GM23338 (cell line): ENCODE measurements around the gene MEF2A. TPM values are rescaled to one million over a fixed set of nuclear protein-coding genes. Genes with fewer than 3 reads are reported as not detected.

ENCODE experiments used
- ATAC-seq: fragments of 200-7000 bp; cut with Tn5 transposase; 3 replicates; pipeline ENCODE4 v1.9.1; 2020
- DNase-seq: peaks from one replicate; pipeline ENCODE4 v3.0.0-alpha.2; 2015; ENCODE audit warnings: low spot score
- H2AFZ ChIP-seq: fragments of 200-600 bp; sonication (generic); 2 replicates; pipeline ENCODE4 v1.8.0; 2016; ENCODE audit warnings: antibody characterized with exemption, mild to moderate bottlenecking, moderate library complexity
- H3F3A ChIP-seq: fragments of 200-600 bp; sonication (generic); replicated peaks from 2 replicates; pipeline ENCODE4 v1.8.0; 2017; ENCODE audit warnings: antibody characterized with exemption, mixed run types, low read depth
- H3K27ac ChIP-seq: fragments of 200-600 bp; sonication (generic); 2 replicates; pipeline ENCODE4 v1.6.1; 2016; ENCODE audit warnings: low read depth
- H3K27me3 ChIP-seq: fragments of 200-600 bp; sonication (generic); 2 replicates; pipeline ENCODE4 v1.8.0; 2016; ENCODE audit warnings: mild to moderate bottlenecking, mixed run types, moderate library complexity; ENCODE audit not compliant: insufficient read depth
- H3K36me3 ChIP-seq: fragments of 200-600 bp; sonication (generic); 2 replicates; pipeline ENCODE4 v1.8.0; 2016; ENCODE audit warnings: mild to moderate bottlenecking; ENCODE audit not compliant: insufficient read depth
- H3K4me1 ChIP-seq: fragments of 200-600 bp; sonication (generic); 2 replicates; pipeline ENCODE4 v1.8.0; 2016; ENCODE audit warnings: mild to moderate bottlenecking, moderate library complexity; ENCODE audit not compliant: insufficient read depth
- H3K4me2 ChIP-seq: fragments of 200-600 bp; sonication (generic); 2 replicates; pipeline ENCODE4 v1.7.1; 2017; ENCODE audit warnings: mixed run types
- H3K4me3 ChIP-seq: fragments of 200-600 bp; sonication (generic); 2 replicates; pipeline ENCODE4 v1.6.1; 2016; ENCODE audit warnings: mixed run types
- H3K79me2 ChIP-seq: fragments of 200-600 bp; sonication (generic); replicated peaks from 2 replicates; pipeline ENCODE4 v1.8.0; 2017; ENCODE audit warnings: mild to moderate bottlenecking; ENCODE audit not compliant: insufficient read depth
- H3K9me2 ChIP-seq: fragments of 200-600 bp; sonication (generic); 2 replicates; pipeline ENCODE4 v1.8.0; 2017; ENCODE audit not compliant: insufficient read depth
- H4K20me1 ChIP-seq: fragments of 200-600 bp; sonication (generic); replicated peaks from 2 replicates; pipeline ENCODE4 v1.8.0; 2017; ENCODE audit warnings: mild to moderate bottlenecking; ENCODE audit not compliant: insufficient read depth
- H3K27ac Mint-ChIP-seq: 2 replicates; pipeline ENCODE4 v1.8.0; 2020; ENCODE audit warnings: inconsistent platforms, mild to moderate bottlenecking, moderate library complexity, mixed read lengths
- H3K27me3 Mint-ChIP-seq: 3 replicates; pipeline ENCODE4 v1.8.0; 2022; ENCODE audit warnings: low read depth, mild to moderate bottlenecking, moderate library complexity, mixed read lengths, inconsistent platforms; ENCODE audit not compliant: insufficient read depth, poor library complexity
- H3K36me3 Mint-ChIP-seq: 3 replicates; pipeline ENCODE4 v1.8.0; 2021; ENCODE audit warnings: low read depth, mild to moderate bottlenecking, inconsistent platforms, moderate library complexity, mixed read lengths
- H3K4me1 Mint-ChIP-seq: 3 replicates; pipeline ENCODE4 v1.8.0; 2020; ENCODE audit warnings: mild to moderate bottlenecking, inconsistent platforms, mixed read lengths
- H3K4me3 Mint-ChIP-seq: 3 replicates; pipeline ENCODE4 v1.8.0; 2021; ENCODE audit warnings: moderate library complexity, mild to moderate bottlenecking, inconsistent platforms, mixed read lengths
- H3K9me3 Mint-ChIP-seq: 3 replicates; pipeline ENCODE4 v1.8.0; 2020; ENCODE audit warnings: moderate library complexity, mild to moderate bottlenecking, inconsistent platforms, mixed read lengths
- CREB1 ChIP-seq: fragments of 250-450 bp; sonication (Bioruptor Pico); IDR thresholded peaks from 2 replicates; pipeline ENCODE4 v1.5.0; 2020; ENCODE audit warnings: low read depth, mild to moderate bottlenecking, moderate library complexity
- CTCF ChIP-seq, 2 experiments: fragments of 200-600 bp in 1 of 2; sonication (generic) in 1 of 2; conservative IDR thresholded peaks; 2 replicates each; pipeline versions ENCODE4 v1.5.1 to v1.6.1; 2016 to 2017; ENCODE audit warnings: antibody characterized with exemption in 2 of 2, low read depth in 2 of 2, mild to moderate bottlenecking in 2 of 2, moderate library complexity in 1 of 2
- ETS1 ChIP-seq: IDR thresholded peaks from 2 replicates; pipeline ENCODE4 v1.6.1; 2016; ENCODE audit warnings: antibody characterized with exemption
- EZH2phosphoT487 ChIP-seq: fragments of 200-600 bp; sonication (generic); IDR thresholded peaks from one replicate; pipeline ENCODE4 v1.8.1; 2018; ENCODE audit warnings: antibody characterized with exemption; ENCODE audit not compliant: unreplicated experiment
- JUNB ChIP-seq: IDR thresholded peaks from one replicate; pipeline ENCODE4 v1.6.1; 2016; ENCODE audit warnings: antibody characterized with exemption; ENCODE audit not compliant: unreplicated experiment
- NANOG ChIP-seq: IDR thresholded peaks from 2 replicates; pipeline ENCODE4 v1.6.1; 2016; ENCODE audit warnings: antibody characterized with exemption, borderline replicate concordance
- POLR2AphosphoS5 ChIP-seq: IDR thresholded peaks from 2 replicates; pipeline ENCODE4 v1.6.1; 2016; ENCODE audit warnings: antibody characterized with exemption, low read depth
- REST ChIP-seq: IDR thresholded peaks from one replicate; pipeline ENCODE4 v1.6.1; 2018; ENCODE audit warnings: antibody characterized with exemption; ENCODE audit not compliant: unreplicated experiment
- STAT1 ChIP-seq: IDR thresholded peaks from one replicate; pipeline ENCODE4 v1.6.1; 2016; ENCODE audit warnings: antibody characterized with exemption; ENCODE audit not compliant: unreplicated experiment
- ZNF114 ChIP-seq: fragments of 250-450 bp; sonication (Bioruptor Pico); IDR thresholded peaks from 2 replicates; pipeline ENCODE4 v1.5.0; 2020; ENCODE audit warnings: mild to moderate bottlenecking, moderate library complexity
- ZNF331 ChIP-seq: fragments of 250-450 bp; sonication (Bioruptor Pico); IDR thresholded peaks from 2 replicates; pipeline ENCODE4 v1.5.0; 2020; ENCODE audit warnings: low read depth, mild to moderate bottlenecking, moderate library complexity
- polyA plus RNA-seq: library from polyadenylated mRNA; unstranded; fragments of >200 nt; fragmentation: Nextera tagmentation; extraction: Ambion mirVana; gene quantifications from 2 replicates; pipeline ENCODE4 v1.2.1, GENCODE V29; 2016
- total RNA-seq: library from RNA; depleted of rRNA; stranded (reverse); fragments of >200 nt; shearing (Covaris generic); gene quantifications from 2 replicates; pipeline ENCODE4 v1.2.3, GENCODE V29; 2014

MEF2A gene
- total and polyA plus RNA-seq, 2 experiments from 2014 or later = 20.3 to 42.3 TPM

- TF ChIP-seq NANOG = no peak
- TF ChIP-seq ETS1 = no peak
- TF ChIP-seq CREB1 (CRISPR knock-in tag) = no peak
Measured at GRCh38 chr15:99736702-99737101, 170.9 kb downstream of the MEF2A start (continued).

- H3K4me1 ChIP-seq = no peaks in the 10 kb centered on the region
- DNase-seq (no peak), ATAC-seq (no peak)
- H3K27me3 Mint-ChIP-seq = peaks cover 7% of the 10 kb centered on the region
- no peaks in the 10 kb centered on the region for H3K9me3 Mint-ChIP-seq
- no peak overlapping the region for H3K27ac Mint-ChIP-seq
- H3K4me1 Mint-ChIP-seq = no peaks in the 10 kb centered on the region; the same call in 2 of the 3 replicates
- no peaks in the 10 kb centered on the region for H3K9me2 ChIP-seq
- H3K4me3 ChIP-seq = no peak overlapping the region
- H3K27ac ChIP-seq = no peak overlapping the region
- no peak overlapping the region for H2AFZ ChIP-seq
- no peaks in the 10 kb centered on the region for H3K36me3 ChIP-seq
- H3F3A ChIP-seq = 0 out of 2 replicates have a peak, but pooled peaks cover 3% of the 10 kb centered on the region
- no peak for TF ChIP-seq ZNF114 (CRISPR knock-in tag)
- TF ChIP-seq EZH2phosphoT487 = no peak
- TF ChIP-seq ZNF331 (CRISPR knock-in tag) = no peak
- no peaks in the 10 kb centered on the region for H3K79me2 ChIP-seq
- H3K4me2 ChIP-seq = no peak overlapping the region
- no peak overlapping the region for H3K4me3 Mint-ChIP-seq
- H4K20me1 ChIP-seq = no peaks in the 10 kb centered on the region
- H3K27me3 ChIP-seq = no peaks in the 10 kb centered on the region
- H3K36me3 Mint-ChIP-seq = no peaks in the 10 kb centered on the region
Measured at GRCh38 chr15:99738021-99738847, 172.4 kb downstream of the MEF2A start.

GRCh38 chr15:99741835-99742234 is 176.1 kb downstream of the MEF2A start:
- Mint-ChIP-seq H3K27me3 (peaks cover 3% of the 10 kb centered on the region), H3K4me1 (no peaks in the 10 kb centered on the region; the same call in 1 of the 3 replicates), H3K36me3 (no peaks in the 10 kb centered on the region), H3K4me3 (no peak overlapping the region), H3K9me3 (no peaks in the 10 kb centered on the region; the same call in 2 of the 3 replicates), H3K27ac (no peak overlapping the region)
- no peaks in the 10 kb centered on the region for H3K27me3 ChIP-seq
- H3K4me2 ChIP-seq = no peak overlapping the region
- H4K20me1 ChIP-seq = no peaks in the 10 kb centered on the region
- no peaks in the 10 kb centered on the region for H3F3A ChIP-seq
- no peaks in the 10 kb centered on the region for H3K4me1 ChIP-seq
- ATAC-seq (no peak), DNase-seq (no peak)
- no peaks in the 10 kb centered on the region for H3K9me2 ChIP-seq
- H3K79me2 ChIP-seq = no peaks in the 10 kb centered on the region
- H2AFZ ChIP-seq = no peak overlapping the region
- H3K36me3 ChIP-seq = no peaks in the 10 kb centered on the region
- no peak overlapping the region for H3K4me3 ChIP-seq
- H3K27ac ChIP-seq = no peak overlapping the region
- no peak for TF ChIP-seq CTCF (conservative IDR thresholded peaks at IDR 0.05; ENCODE audit: low read depth in 2 of 2)
- no peak for TF ChIP-seq JUNB
- TF ChIP-seq CREB1 (CRISPR knock-in tag) = no peak
- TF ChIP-seq EZH2phosphoT487 = no peak
- TF ChIP-seq STAT1 = no peak
- no peak for TF ChIP-seq ZNF331 (CRISPR knock-in tag)
- no peak for TF ChIP-seq POLR2AphosphoS5
- no peak for TF ChIP-seq NANOG
- no peak for TF ChIP-seq REST
- no peak for TF ChIP-seq ETS1
- no peak for TF ChIP-seq ZNF114 (CRISPR knock-in tag)
